ENCODE data around the gene LTBP3. TPM values are rescaled to one million over a fixed set of nuclear protein-coding genes. Genes with fewer than 3 reads are reported as not detected.

Gene LTBP3
- total and polyA plus RNA-seq, 2 of the 13 experiments (the other 11 are each of a cell fraction or from before 2014, with no cell fraction given): 12.2 to 68.1 TPM

DNA sequence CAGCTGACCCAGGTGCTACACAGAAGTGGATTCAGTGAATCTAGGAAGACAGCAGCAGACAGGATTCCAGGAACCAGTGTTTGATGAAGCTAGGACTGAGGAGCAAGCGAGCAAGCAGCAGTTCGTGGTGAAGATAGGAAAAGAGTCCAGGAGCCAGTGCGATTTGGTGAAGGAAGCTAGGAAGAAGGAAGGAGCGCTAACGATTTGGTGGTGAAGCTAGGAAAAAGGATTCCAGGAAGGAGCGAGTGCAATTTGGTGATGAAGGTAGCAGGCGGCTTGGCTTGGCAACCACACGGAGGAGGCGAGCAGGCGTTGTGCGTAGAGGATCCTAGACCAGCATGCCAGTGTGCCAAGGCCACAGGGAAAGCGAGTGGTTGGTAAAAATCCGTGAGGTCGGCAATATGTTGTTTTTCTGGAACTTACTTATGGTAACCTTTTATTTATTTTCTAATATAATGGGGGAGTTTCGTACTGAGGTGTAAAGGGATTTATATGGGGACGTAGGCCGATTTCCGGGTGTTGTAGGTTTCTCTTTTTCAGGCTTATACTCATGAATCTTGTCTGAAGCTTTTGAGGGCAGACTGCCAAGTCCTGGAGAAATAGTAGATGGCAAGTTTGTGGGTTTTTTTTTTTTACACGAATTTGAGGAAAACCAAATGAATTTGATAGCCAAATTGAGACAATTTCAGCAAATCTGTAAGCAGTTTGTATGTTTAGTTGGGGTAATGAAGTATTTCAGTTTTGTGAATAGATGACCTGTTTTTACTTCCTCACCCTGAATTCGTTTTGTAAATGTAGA, 57.6 kb downstream of the LTBP3 start (continued):
- TF ChIP-seq ONECUT2 (CRISPR knock-in tag; IDR thresholded peaks at IDR 0.05) (no peak), PHF8 (CRISPR knock-in tag; IDR thresholded peaks at IDR 0.05) (0 out of 2 replicates have a peak, but pooled peaks have one; percentile 15), ZNF512 (CRISPR knock-in tag; IDR thresholded peaks at IDR 0.05) (peak; percentile 74; the same call in 1 of the 2 replicates), ZC3H13 (CRISPR knock-in tag; IDR thresholded peaks at IDR 0.05) (0 out of 2 replicates have a peak, but pooled peaks have one; percentile 34), REXO4 (CRISPR knock-in tag; IDR thresholded peaks at IDR 0.05; ENCODE audit: borderline replicate concordance) (no peak), ZSCAN12 (CRISPR knock-in tag; IDR thresholded peaks at IDR 0.05) (no peak), KLF16 (CRISPR knock-in tag; IDR thresholded peaks at IDR 0.05) (0 out of 4 replicates have a peak, but pooled peaks of 1 of the 2 experiments have one; percentile 25), PAF1 (CRISPR knock-in tag; IDR thresholded peaks at IDR 0.05) (peak; percentile 77; the same call in 1 of the 2 replicates), ZNF713 (CRISPR knock-in tag; IDR thresholded peaks at IDR 0.05) (0 out of 2 replicates have a peak, but pooled peaks have one; percentile 39), RBM22 (optimal IDR thresholded peaks at IDR 0.05; ENCODE audit: low read length) (peak; percentile 86), ZNF687 (CRISPR knock-in tag; IDR thresholded peaks at IDR 0.05) (peak; percentile 29; the same call in 1 of the 2 replicates)
- TF ChIP-seq, protein P1, sequence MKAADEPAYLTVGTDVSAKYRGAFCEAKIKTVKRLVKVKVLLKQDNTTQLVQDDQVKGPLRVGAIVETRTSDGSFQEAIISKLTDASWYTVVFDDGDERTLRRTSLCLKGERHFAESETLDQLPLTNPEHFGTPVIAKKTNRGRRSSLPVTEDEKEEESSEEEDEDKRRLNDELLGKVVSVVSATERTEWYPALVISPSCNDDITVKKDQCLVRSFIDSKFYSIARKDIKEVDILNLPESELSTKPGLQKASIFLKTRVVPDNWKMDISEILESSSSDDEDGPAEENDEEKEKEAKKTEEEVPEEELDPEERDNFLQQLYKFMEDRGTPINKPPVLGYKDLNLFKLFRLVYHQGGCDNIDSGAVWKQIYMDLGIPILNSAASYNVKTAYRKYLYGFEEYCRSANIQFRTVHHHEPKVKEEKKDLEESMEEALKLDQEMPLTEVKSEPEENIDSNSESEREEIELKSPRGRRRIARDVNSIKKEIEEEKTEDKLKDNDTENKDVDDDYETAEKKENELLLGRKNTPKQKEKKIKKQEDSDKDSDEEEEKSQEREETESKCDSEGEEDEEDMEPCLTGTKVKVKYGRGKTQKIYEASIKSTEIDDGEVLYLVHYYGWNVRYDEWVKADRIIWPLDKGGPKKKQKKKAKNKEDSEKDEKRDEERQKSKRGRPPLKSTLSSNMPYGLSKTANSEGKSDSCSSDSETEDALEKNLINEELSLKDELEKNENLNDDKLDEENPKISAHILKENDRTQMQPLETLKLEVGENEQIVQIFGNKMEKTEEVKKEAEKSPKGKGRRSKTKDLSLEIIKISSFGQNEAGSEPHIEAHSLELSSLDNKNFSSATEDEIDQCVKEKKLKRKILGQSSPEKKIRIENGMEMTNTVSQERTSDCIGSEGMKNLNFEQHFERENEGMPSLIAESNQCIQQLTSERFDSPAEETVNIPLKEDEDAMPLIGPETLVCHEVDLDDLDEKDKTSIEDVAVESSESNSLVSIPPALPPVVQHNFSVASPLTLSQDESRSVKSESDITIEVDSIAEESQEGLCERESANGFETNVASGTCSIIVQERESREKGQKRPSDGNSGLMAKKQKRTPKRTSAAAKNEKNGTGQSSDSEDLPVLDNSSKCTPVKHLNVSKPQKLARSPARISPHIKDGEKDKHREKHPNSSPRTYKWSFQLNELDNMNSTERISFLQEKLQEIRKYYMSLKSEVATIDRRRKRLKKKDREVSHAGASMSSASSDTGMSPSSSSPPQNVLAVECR (CRISPR knock-in tag; IDR thresholded peaks at IDR 0.05; ENCODE audit: borderline replicate concordance): peak; percentile 49; the same call in 1 of the 2 replicates
- TF ChIP-seq, protein P2, sequence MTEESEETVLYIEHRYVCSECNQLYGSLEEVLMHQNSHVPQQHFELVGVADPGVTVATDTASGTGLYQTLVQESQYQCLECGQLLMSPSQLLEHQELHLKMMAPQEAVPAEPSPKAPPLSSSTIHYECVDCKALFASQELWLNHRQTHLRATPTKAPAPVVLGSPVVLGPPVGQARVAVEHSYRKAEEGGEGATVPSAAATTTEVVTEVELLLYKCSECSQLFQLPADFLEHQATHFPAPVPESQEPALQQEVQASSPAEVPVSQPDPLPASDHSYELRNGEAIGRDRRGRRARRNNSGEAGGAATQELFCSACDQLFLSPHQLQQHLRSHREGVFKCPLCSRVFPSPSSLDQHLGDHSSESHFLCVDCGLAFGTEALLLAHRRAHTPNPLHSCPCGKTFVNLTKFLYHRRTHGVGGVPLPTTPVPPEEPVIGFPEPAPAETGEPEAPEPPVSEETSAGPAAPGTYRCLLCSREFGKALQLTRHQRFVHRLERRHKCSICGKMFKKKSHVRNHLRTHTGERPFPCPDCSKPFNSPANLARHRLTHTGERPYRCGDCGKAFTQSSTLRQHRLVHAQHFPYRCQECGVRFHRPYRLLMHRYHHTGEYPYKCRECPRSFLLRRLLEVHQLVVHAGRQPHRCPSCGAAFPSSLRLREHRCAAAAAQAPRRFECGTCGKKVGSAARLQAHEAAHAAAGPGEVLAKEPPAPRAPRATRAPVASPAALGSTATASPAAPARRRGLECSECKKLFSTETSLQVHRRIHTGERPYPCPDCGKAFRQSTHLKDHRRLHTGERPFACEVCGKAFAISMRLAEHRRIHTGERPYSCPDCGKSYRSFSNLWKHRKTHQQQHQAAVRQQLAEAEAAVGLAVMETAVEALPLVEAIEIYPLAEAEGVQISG (CRISPR knock-in tag; IDR thresholded peaks at IDR 0.05): 0 out of 2 replicates have a peak, but pooled peaks have one; percentile 28
